Measurements from ENCODE around the gene PIMREG. TPM values are rescaled to one million over a fixed set of nuclear protein-coding genes. Genes with fewer than 3 reads are reported as not detected.

Gene PIMREG
- total RNA-seq, 1 donor: not detected

- no peaks in the 10 kb centered on the region for H3K9me3 ChIP-seq (ENCODE audit: low read depth, low read length)
- H3K27me3 ChIP-seq (ENCODE audit: insufficient read depth, low read length): no peaks in the 10 kb centered on the region
- no peak overlapping the region for H3K4me3 ChIP-seq (ENCODE audit: low read length)
- H3K4me1 ChIP-seq (ENCODE audit: insufficient read depth, low read length): peaks cover 6% of the 10 kb centered on the region
Measured at GRCh38 chr17:6452471-6453266, 8.4 kb downstream of the PIMREG start.

DNA sequence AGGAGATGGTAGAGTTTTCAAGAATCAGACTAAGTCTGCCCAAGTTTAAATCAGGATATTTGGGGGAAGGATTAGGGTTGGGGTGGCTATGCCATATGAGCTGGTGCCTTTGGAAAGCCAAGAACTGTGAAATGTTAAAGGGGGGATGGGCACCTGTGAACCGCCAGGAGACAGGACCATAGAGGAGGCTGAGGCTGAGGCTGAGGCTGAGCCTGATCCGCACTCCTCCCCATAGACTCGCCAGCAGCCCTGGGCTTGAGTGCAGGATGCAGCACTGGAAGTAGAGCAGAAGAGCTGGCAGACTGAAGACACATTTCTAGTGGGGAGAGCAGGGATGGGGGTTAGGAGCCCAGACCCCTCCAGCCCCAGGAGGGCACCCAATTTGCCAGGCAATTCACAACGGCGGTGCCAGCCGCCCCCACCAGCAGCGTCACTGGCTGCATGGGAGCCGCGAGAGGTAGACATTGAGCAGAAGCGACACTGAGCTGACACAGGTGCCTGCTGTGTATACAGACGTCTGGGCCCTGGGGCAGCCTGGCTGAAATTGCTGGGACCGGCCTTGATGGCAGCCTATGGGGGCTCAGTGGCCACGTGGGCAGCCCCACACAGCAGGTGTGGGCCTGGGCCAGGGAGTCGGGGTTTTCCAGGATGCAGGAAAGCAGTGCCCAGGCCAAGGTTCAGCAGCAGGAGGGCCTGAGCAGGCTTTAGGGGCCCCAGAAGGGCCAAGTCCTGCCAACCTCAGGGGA lies 9.2 kb downstream of the PIMREG start:
- no peaks in the 10 kb centered on the region for H3K9me3 ChIP-seq (ENCODE audit: low read depth, low read length)
- H3K4me1 ChIP-seq (ENCODE audit: insufficient read depth, low read length): peaks cover 6% of the 10 kb centered on the region
- no peaks in the 10 kb centered on the region for H3K27me3 ChIP-seq (ENCODE audit: insufficient read depth, low read length)
- no peak overlapping the region for H3K4me3 ChIP-seq (ENCODE audit: low read length)

DNA sequence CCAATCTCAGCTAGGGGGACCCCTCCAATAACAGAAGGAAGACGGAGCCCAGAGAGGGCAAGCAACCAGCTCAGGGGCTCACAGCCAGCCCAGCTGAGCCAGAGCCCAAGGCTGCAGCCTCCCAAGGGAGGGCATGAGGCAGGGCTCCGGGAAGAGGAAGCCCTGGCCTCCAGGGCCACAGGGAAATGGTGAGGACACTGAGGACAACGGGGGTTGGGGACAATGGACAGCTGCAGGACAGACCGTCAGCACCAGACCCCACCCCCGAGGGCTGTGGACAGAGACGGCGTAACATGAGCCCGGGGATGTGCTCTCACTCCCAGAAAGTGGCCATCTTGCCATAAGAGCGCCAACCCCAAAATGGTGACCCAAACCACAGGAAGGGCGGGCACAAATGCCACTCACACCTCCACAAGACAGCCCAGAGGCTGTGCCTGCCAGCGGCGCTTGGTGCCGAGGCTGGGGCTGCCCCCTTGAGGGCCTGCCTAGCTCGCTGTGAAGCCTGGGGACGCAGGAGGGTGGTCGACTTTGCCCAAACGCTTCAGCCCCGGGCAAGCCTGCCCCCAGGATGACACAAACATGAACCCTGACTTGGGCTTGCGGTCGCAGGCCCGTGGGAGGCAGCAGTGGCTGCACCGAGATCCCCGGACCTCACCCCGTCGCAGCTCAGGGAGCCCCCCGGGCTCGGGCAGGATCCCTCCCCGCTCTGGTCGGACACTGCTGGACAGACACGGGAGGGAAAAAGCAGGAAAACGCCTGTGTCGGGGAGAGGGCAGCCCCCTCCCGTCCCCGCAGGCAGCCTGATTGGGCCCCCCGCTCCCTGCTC lies 10.5 kb downstream of the PIMREG start:
- Histone ChIP-seq H3K27me3 (ENCODE audit: insufficient read depth, low read length) (no peaks in the 10 kb centered on the region), H3K9me3 (ENCODE audit: low read depth, low read length) (no peaks in the 10 kb centered on the region), H3K4me3 (ENCODE audit: low read length) (no peak overlapping the region), H3K4me1 (ENCODE audit: insufficient read depth, low read length) (peaks cover 6% of the 10 kb centered on the region)

- Histone ChIP-seq H3K4me1 (ENCODE audit: insufficient read depth, low read length) (peaks cover 6% of the 10 kb centered on the region), H3K27me3 (ENCODE audit: insufficient read depth, low read length) (no peaks in the 10 kb centered on the region), H3K4me3 (ENCODE audit: low read length) (no peak overlapping the region), H3K9me3 (ENCODE audit: low read depth, low read length) (no peaks in the 10 kb centered on the region)
Measured at GRCh38 chr17:6455321-6455705, 11.1 kb downstream of the PIMREG start.

- peaks cover 6% of the 10 kb centered on the region for H3K4me1 ChIP-seq (ENCODE audit: insufficient read depth, low read length)
Measured at GRCh38 chr17:6456321-6456720, 12.1 kb downstream of the PIMREG start.

GRCh38 chr17:6456914-6457687 lies 12.8 kb downstream of the PIMREG start:
- Histone ChIP-seq H3K27me3 (ENCODE audit: insufficient read depth, low read length) (no peaks in the 10 kb centered on the region), H3K9me3 (ENCODE audit: low read depth, low read length) (no peaks in the 10 kb centered on the region), H3K4me1 (ENCODE audit: insufficient read depth, low read length) (peaks cover 6% of the 10 kb centered on the region)

More at GRCh38 chr17:6456321-6456720, 12.1 kb downstream of the PIMREG start:
- Histone ChIP-seq H3K4me3 (ENCODE audit: low read length) (no peak overlapping the region), H3K9me3 (ENCODE audit: low read depth, low read length) (no peaks in the 10 kb centered on the region), H3K27me3 (ENCODE audit: insufficient read depth, low read length) (no peaks in the 10 kb centered on the region)

DNA sequence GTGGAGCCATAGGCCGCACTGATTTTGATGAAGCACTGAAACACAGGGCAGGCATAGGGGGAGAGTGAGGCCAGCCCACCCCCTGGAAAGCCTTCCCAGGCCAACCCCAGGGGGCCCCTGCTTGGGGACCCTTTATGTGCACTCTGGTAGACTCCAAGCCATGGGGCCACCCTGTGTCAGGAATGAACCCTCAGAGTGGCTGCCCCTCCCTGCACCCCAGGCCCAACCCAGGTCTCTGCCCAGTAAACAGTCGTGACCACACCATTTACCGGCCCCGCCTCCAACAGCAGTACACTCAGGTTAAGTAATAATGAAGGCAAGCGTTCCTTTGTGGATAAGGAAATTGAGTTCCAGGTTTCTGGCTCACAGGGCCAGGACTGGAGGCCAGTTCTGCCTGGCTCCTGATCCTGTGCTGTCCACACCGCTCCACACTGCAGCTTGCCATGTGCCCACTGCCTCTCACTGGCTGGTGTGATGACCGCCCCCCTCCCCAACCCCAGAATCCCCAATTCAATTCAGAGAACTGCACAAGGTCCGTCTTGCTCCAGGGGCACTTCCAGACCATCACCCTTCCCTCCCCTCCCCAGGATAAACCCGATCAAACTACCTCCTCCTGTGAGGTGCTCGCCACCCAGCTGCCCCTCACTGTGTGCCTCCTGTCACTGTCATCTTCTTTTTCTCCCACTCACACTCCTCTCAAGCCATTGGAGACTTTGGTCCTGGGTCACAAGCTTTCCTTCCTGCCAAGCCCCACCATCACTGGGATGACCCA lies 13.6 kb downstream of the PIMREG start:
- Histone ChIP-seq H3K4me1 (ENCODE audit: insufficient read depth, low read length) (peaks cover 6% of the 10 kb centered on the region), H3K4me3 (ENCODE audit: low read length) (no peak overlapping the region), H3K9me3 (ENCODE audit: low read depth, low read length) (no peaks in the 10 kb centered on the region), H3K27me3 (ENCODE audit: insufficient read depth, low read length) (no peaks in the 10 kb centered on the region)

More at GRCh38 chr17:6456914-6457687, 12.8 kb downstream of the PIMREG start:
- H3K4me3 ChIP-seq (ENCODE audit: low read length): no peak overlapping the region

DNA sequence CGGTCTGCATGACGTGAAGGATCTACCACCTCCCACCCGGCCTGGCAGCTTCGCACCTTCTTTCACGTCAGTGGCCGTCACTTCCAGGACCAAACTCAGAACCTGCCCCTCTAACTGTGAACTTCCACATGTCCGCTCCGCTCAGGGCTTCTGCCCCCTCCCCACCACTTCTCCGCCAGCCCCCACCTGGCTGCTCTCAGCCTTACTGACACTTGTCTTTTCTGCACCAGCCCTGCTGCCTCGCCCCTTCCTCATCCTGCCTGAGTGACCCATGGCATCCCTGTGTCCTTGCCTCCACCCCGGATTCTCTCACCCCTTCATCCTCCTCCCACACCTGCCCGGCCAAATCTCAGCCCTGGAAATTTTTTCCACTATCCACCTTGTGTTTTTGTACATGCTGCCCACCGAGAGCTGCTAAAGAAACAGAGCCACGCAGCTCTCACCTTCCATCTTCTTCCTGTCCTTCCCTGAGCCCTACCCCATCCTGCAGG lies 14.2 kb downstream of the PIMREG start:
- Histone ChIP-seq H3K4me3 (ENCODE audit: low read length) (no peak overlapping the region), H3K27me3 (ENCODE audit: insufficient read depth, low read length) (no peaks in the 10 kb centered on the region), H3K9me3 (ENCODE audit: low read depth, low read length) (no peaks in the 10 kb centered on the region), H3K4me1 (ENCODE audit: insufficient read depth, low read length) (peaks cover 6% of the 10 kb centered on the region)

DNA sequence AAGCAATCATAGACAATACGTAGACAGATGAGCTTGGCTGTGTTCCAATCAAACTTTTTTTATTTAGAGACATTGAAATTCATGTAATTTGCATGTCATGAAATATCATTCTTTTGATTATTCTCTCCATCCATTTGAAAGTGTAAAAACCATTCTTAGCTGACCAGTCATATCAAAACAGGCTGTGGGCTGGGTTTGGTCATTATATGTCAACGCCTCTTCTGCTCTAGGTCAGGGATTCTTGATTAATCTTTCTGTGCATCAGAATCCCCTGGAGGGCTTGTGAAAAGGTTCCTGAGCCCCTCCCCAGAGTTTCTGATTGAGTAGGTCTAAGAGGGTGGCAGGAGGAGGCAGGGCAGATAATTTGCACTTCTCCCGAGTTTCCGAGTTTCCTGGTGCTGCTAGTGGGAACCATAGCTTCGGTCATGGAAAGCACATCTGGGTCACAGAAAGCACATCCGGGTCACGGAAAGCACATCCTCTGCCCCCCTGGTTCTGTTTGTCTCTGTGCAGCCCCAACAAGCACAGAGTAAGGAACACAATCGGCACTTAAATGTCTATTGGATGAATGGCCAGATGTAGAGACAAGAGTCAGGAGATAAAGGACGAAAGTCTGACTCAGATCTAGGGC lies 16.4 kb downstream of the PIMREG start:
- Histone ChIP-seq H3K4me3 (ENCODE audit: low read length) (no peak overlapping the region), H3K27me3 (ENCODE audit: insufficient read depth, low read length) (no peaks in the 10 kb centered on the region), H3K4me1 (ENCODE audit: insufficient read depth, low read length) (no peaks in the 10 kb centered on the region), H3K9me3 (ENCODE audit: low read depth, low read length) (no peaks in the 10 kb centered on the region)

- no peaks in the 10 kb centered on the region for H3K27me3 ChIP-seq (ENCODE audit: insufficient read depth, low read length)
- H3K4me1 ChIP-seq (ENCODE audit: insufficient read depth, low read length): no peaks in the 10 kb centered on the region
- no peak overlapping the region for H3K4me3 ChIP-seq (ENCODE audit: low read length)
Measured at GRCh38 chr17:6461246-6461645, 17.0 kb downstream of the PIMREG start.

GRCh38 chr17:6461792-6462524 lies 17.7 kb downstream of the PIMREG start:
- Histone ChIP-seq H3K4me3 (ENCODE audit: low read length) (no peak overlapping the region), H3K9me3 (ENCODE audit: low read depth, low read length) (no peaks in the 10 kb centered on the region), H3K27me3 (ENCODE audit: insufficient read depth, low read length) (no peaks in the 10 kb centered on the region), H3K4me1 (ENCODE audit: insufficient read depth, low read length) (no peaks in the 10 kb centered on the region)

More at GRCh38 chr17:6461246-6461645, 17.0 kb downstream of the PIMREG start:
- H3K9me3 ChIP-seq (ENCODE audit: low read depth, low read length): no peaks in the 10 kb centered on the region

DNA sequence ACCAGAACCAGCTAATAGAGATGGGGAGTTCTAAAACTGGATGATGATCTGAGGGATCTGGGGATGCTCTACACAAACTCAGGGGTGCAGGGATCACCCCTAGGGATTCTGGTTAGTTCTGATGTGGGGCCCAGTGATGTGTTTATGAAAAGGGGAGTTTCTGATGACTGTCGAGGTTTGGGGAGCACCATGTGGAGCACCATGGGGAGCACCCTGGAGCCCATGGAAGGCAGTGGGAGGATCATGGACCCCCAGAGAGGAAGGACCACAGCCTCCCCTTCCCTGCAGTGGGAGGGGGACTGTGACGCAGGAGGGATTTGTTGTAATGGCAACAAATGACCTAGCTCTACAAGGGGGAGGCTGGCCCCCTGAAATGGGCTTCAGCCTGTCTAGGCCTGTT lies 18.4 kb downstream of the PIMREG start:
- Histone ChIP-seq H3K9me3 (ENCODE audit: low read depth, low read length) (no peaks in the 10 kb centered on the region), H3K4me3 (ENCODE audit: low read length) (no peak overlapping the region), H3K27me3 (ENCODE audit: insufficient read depth, low read length) (no peaks in the 10 kb centered on the region), H3K4me1 (ENCODE audit: insufficient read depth, low read length) (no peaks in the 10 kb centered on the region)
